ENCODE data around the gene DDX54.

Gene DDX54

DNA sequence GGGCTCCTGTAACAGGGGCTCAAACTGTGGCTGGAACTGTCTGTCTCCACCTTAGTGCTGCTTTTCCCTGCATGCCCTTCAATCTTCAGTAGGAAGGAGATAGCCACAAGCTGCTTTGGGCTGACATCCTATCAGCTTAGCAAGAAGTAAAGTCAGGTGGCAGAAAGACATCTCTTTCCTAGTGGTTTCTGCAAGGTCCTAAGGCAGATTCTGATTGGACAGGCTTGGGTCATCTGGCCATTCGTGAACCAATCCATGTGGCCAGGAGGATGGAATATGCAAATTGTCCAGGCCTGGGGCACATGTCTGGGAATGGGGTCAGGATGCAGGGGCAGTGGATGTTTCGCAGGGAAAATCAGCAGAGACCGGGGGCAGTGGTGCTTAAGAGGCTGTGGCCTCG is 5.5 kb upstream of the DDX54 start:
- no peak for DNase-seq (ENCODE audit: low spot score)
- TF ChIP-seq, protein P1, sequence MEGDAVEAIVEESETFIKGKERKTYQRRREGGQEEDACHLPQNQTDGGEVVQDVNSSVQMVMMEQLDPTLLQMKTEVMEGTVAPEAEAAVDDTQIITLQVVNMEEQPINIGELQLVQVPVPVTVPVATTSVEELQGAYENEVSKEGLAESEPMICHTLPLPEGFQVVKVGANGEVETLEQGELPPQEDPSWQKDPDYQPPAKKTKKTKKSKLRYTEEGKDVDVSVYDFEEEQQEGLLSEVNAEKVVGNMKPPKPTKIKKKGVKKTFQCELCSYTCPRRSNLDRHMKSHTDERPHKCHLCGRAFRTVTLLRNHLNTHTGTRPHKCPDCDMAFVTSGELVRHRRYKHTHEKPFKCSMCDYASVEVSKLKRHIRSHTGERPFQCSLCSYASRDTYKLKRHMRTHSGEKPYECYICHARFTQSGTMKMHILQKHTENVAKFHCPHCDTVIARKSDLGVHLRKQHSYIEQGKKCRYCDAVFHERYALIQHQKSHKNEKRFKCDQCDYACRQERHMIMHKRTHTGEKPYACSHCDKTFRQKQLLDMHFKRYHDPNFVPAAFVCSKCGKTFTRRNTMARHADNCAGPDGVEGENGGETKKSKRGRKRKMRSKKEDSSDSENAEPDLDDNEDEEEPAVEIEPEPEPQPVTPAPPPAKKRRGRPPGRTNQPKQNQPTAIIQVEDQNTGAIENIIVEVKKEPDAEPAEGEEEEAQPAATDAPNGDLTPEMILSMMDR (IDR thresholded peaks at IDR 0.05; ENCODE audit: borderline replicate concordance, control extremely low read depth, extremely low read depth, insufficient read depth, missing control alignments), result no peak
- in situ Hi-C loops (cut with MboI; ENCODE audit: low sequenced_read_pairs, unreplicated experiment), result loop anchor here (10.0 to 25.0 kb wide), 2 partner anchors 234 to 722 kb away; partner anchors contain the start of gene SDSL

DNA sequence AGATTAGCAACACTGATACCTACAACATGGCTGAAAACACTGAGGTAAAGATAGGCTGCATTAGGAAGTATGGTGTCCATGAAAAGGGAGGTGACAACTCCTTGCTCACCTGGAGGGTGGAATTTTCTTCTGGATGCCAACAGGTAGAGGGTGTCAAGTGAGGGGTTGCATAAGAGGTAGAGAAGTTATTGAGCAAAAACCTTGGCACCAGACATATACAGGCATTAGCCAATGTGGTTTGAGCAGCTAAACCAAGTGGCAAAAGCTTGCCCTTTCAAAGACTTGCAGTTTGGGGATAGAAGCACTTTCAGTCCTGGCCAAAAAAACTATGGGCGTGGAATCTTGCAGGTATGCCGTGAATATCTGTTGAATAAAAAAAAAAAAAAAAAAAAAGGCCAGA is 4.1 kb upstream of the DDX54 start:
- TF ChIP-seq, protein P1 (IDR thresholded peaks at IDR 0.05; ENCODE audit: borderline replicate concordance, control extremely low read depth, extremely low read depth, insufficient read depth, missing control alignments), result no peak
- no peak for DNase-seq (ENCODE audit: low spot score)
- in situ Hi-C loops (cut with MboI; ENCODE audit: low sequenced_read_pairs, unreplicated experiment), result loop anchor here (25.0 kb wide), 1 partner anchor 723 kb away; no protein-coding TSS in a partner anchor

DNA sequence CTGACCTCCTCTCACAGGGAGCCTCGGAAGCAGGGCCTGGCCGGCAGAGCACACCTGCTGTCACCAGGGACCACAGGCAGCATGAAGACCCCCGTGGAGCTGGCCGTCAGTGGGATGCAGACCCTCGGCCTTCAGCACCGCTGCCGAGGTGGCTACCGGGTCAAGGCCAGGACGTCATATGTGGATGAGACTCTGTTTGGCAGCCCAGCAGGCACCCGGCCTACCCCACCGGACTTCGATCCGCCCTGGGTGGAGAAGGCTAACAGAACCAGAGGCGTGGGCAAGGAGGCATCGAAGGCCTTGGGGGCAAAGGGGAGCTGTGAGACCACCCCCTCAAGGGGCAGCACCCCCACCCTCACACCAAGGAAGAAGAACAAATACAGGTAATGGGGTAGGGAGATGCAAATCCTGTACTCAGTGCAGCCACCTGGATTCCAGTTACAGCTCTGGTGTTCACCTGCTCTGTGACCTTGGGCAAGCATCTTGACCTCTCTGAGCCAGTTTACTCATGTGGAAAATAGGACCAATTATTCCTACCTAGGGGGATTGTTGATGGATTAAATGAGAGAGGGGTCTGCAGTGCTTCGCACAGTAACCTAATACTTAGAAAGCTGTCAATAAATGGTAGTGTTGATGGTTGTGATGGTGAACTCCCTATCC is 1.5 kb upstream of the DDX54 start:
- TF ChIP-seq, protein P1 (IDR thresholded peaks at IDR 0.05; ENCODE audit: borderline replicate concordance, control extremely low read depth, extremely low read depth, insufficient read depth, missing control alignments), result no peak
- DNase-seq (ENCODE audit: low spot score), result no peak
- in situ Hi-C loops (cut with MboI; ENCODE audit: low sequenced_read_pairs, unreplicated experiment), result loop anchor here (25.0 kb wide), 1 partner anchor 726 kb away; no protein-coding TSS in a partner anchor

DNA sequence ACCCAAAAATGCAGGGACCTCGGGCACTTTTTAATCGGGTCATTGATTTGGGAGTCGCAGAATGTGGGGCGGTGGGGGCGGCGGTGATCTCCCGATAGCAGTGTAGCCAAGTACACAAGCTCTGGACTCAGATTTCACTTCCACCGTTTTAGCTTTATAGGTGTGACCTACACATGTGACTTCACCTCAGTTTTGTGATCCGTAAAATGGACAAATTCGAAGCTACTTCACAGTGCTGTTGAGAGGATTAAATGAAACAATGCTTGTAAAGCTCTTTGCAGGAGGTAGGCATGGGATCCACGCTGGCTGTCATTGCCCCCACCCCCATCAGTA is 721 bp upstream of the DDX54 start:
- DNase-seq (ENCODE audit: low spot score), result no peak
- TF ChIP-seq, protein P1 (IDR thresholded peaks at IDR 0.05; ENCODE audit: borderline replicate concordance, control extremely low read depth, extremely low read depth, insufficient read depth, missing control alignments), result no peak
- in situ Hi-C loops (cut with MboI; ENCODE audit: low sequenced_read_pairs, unreplicated experiment), result loop anchor here (25.0 kb wide), 1 partner anchor 726 kb away; no protein-coding TSS in a partner anchor

DNA sequence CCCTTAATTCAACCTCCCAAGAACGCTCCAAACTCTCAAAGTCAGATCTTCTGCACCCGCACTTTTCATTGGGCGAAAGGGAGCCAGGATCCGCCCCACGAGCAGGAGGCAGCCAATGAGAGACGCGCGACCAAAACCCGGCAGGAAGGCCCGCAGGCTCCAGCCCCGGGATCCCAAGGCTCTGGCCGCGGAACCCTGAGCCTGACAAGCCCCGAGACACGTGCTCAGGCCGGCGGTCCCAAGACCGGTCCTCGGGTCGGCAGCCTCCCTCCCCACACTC is 438 bp downstream of the DDX54 start:
- peak; percentile 92 for DNase-seq (ENCODE audit: low spot score)
- TF ChIP-seq, protein P1 (IDR thresholded peaks at IDR 0.05; ENCODE audit: borderline replicate concordance, control extremely low read depth, extremely low read depth, insufficient read depth, missing control alignments), result no peak
- in situ Hi-C loops (cut with MboI; ENCODE audit: low sequenced_read_pairs, unreplicated experiment), result loop anchor here (25.0 kb wide), 1 partner anchor 727 kb away; no protein-coding TSS in a partner anchor

DNA sequence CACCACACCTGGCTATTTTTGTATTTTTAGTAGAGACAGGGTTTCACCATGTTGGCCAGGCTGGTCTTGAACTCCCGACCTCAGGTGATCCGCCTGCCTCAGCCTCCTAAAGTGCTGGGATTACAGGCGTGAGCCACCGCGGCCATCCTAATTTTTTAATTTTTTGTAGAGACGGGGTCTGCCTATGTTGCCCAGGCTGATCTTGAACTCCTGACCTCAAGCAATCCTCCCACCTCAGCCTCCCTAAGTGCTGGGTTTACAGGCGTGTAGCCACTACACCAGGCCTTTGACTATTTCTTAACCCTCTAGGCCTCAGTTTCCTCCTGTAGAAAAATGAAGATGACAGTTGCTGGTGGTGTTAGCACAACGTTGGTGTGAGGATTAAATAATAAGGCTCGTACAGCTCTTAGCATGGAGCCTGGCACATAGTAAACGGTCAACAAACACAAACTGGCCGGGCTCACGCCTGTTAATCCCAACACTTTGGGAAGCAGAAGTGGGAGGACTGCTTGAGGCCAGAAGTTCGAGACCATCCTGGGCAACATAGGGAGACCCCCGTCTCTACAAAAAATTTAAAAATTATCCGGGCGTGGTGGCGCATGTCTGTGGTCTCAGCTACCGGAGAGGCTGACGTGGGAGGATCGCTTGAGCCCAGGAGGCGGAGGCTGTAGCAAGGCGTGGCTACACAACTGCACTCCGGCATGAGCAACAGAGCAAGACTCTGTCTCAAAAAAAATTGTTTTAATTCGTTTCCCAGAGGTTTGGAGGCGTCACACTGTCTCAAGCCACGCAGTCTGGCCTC is 979 bp downstream of the DDX54 start:
- in situ Hi-C loops (cut with MboI; ENCODE audit: low sequenced_read_pairs, unreplicated experiment), result loop anchor here (25.0 kb wide), 1 partner anchor 728 kb away; no protein-coding TSS in a partner anchor
- DNase-seq (ENCODE audit: low spot score), result no peak
- TF ChIP-seq, protein P1 (IDR thresholded peaks at IDR 0.05; ENCODE audit: borderline replicate concordance, control extremely low read depth, extremely low read depth, insufficient read depth, missing control alignments), result no peak
